HCT116 (cell line): ENCODE data around the gene NHLH1. TPM values are rescaled to one million over a fixed set of nuclear protein-coding genes. Genes with fewer than 3 reads are reported as not detected.

Source experiments
- ATAC-seq: fragments of 200-7000 bp; cut with Tn5 transposase; 2 replicates; pipeline ENCODE4 v1.9.1; 2020; ENCODE audit warnings: mild to moderate bottlenecking, moderate library complexity
- BruUV-seq: library from RNA; stranded (reverse); fragments of 400-500 nt; replicated peaks from 2 replicates; lab custom pipeline; 2021; lab: Mats Ljungman, UMichigan
- CTCF ChIA-PET: fragments of 300-600 bp; sonication (Branson Sonifier 250); formaldehyde crosslinking; loops from one replicate; lab custom pipeline; 2021; ENCODE audit warnings: antibody characterized with exemption; lab: Charles Lee
- POLR2A ChIA-PET: fragments of 300-600, 350-600 bp; sonication (Branson Sonifier 250); formaldehyde crosslinking; loops from one replicate; lab custom pipeline; 2021; ENCODE audit warnings: antibody characterized with exemption; lab: Charles Lee
- RAD21 ChIA-PET, 2 experiments: fragments of 300-600 bp; sonication (Branson Sonifier 250); formaldehyde crosslinking; loops; one replicate each; lab custom pipeline; 2023; ENCODE audit warnings: low total read pairs in 2 of 2; ENCODE audit not compliant: uncharacterized antibody in 2 of 2, unreplicated experiment in 2 of 2, low non-redundant PET in 1 of 2; lab: Charles Lee
- DNase-seq: peaks from one replicate; pipeline ENCODE4 v3.0.0-alpha.2; 2010; ENCODE audit warnings: low read depth, low spot score
- H2AFZ ChIP-seq: fragments of 200-600 bp; shearing (Covaris generic), sonication (generic); 2 replicates; pipeline ENCODE4 v1.6.1; 2017; ENCODE audit warnings: low read depth, mixed run types, mixed read lengths, antibody characterized with exemption, low read length; ENCODE audit not compliant: poor library complexity, severe bottlenecking
- H3K27ac ChIP-seq: 2 replicates; pipeline ENCODE4 v1.5.1; 2012; ENCODE audit warnings: low read depth, low read length
- H3K27me3 ChIP-seq: fragments of 200-600 bp; sonication (generic); 2 replicates; pipeline ENCODE4 v1.6.1; 2016; ENCODE audit warnings: mixed run types, low read length, mixed read lengths; ENCODE audit not compliant: insufficient read depth
- H3K36me3 ChIP-seq, 2 experiments: fragments of 200-500 bp in 1 of 2; fragments of 200-600 bp in 1 of 2; sonication (Bioruptor generic) in 1 of 2; sonication (generic) in 1 of 2; 2 replicates each; pipeline versions ENCODE4 v1.5.1 to v1.6.1; 2014 to 2016; ENCODE audit warnings: low read length in 2 of 2, inconsistent platforms in 1 of 2, mixed read lengths in 1 of 2, mixed run types in 1 of 2; ENCODE audit not compliant: insufficient read depth in 2 of 2, control insufficient read depth in 1 of 2
- H3K4me1 ChIP-seq, 2 experiments: fragments of 200-600 bp in 1 of 2; sonication (generic) in 1 of 2; 2 replicates each; pipeline versions ENCODE4 v1.5.1 to v1.6.1; 2012 to 2017; ENCODE audit warnings: low read length in 2 of 2, inconsistent platforms in 1 of 2, mild to moderate bottlenecking in 1 of 2, mixed read lengths in 1 of 2, mixed run types in 1 of 2, moderate library complexity in 1 of 2; ENCODE audit not compliant: insufficient read depth in 2 of 2, control insufficient read depth in 1 of 2
- H3K4me2 ChIP-seq: fragments of 200-600 bp; sonication (generic); 2 replicates; pipeline ENCODE4 v1.6.1; 2017; ENCODE audit warnings: mixed run types, low read length, mixed read lengths
- H3K4me3 ChIP-seq, 2 experiments: fragments of 200-600 bp in 1 of 2; sonication (generic) in 1 of 2; replicated peaks in 1 of 2; 2 replicates each; pipeline ENCODE4 v1.5.1; 2011 to 2016; ENCODE audit warnings: low read length in 2 of 2, control low read depth in 1 of 2, low read depth in 1 of 2, mild to moderate bottlenecking in 1 of 2, mixed read lengths in 1 of 2, mixed run types in 1 of 2
- H3K79me2 ChIP-seq: fragments of 200-600 bp; sonication (generic); 2 replicates; pipeline ENCODE4 v1.6.1; 2017; ENCODE audit warnings: mild to moderate bottlenecking, mixed run types, low read length, moderate library complexity, mixed read lengths; ENCODE audit not compliant: insufficient read depth
- H3K9ac ChIP-seq: fragments of 200-600 bp; sonication (generic); 2 replicates; pipeline ENCODE4 v1.6.1; 2016; ENCODE audit warnings: low read length, mixed read lengths
- H3K9me2 ChIP-seq: fragments of 200-600 bp; sonication (generic), shearing (Covaris generic); 2 replicates; pipeline ENCODE4 v1.6.1; 2017; ENCODE audit warnings: mixed run types, mild to moderate bottlenecking, moderate library complexity; ENCODE audit not compliant: insufficient read depth
- H3K9me3 ChIP-seq, 2 experiments: fragments of 200-500 bp in 1 of 2; fragments of 200-600 bp in 1 of 2; sonication (Bioruptor generic) in 1 of 2; sonication (generic) in 1 of 2; 2 replicates each; pipeline ENCODE4 v1.6.1; 2014 to 2017; ENCODE audit warnings: low read length in 2 of 2, mixed read lengths in 2 of 2, inconsistent platforms in 1 of 2, low read depth in 1 of 2, mild to moderate bottlenecking in 1 of 2, mixed run types in 1 of 2, moderate library complexity in 1 of 2; ENCODE audit not compliant: control insufficient read depth in 1 of 2, insufficient read depth in 1 of 2
- H4K20me1 ChIP-seq: fragments of 200-600 bp; sonication (generic), shearing (Covaris generic); 2 replicates; pipeline ENCODE4 v1.6.1; 2017; ENCODE audit warnings: mixed run types, mild to moderate bottlenecking, moderate library complexity; ENCODE audit not compliant: insufficient read depth
- CBX3 ChIP-seq: IDR thresholded peaks from 2 replicates; pipeline ENCODE4 v1.6.1; 2012; ENCODE audit warnings: low read depth
- CEBPB ChIP-seq: IDR thresholded peaks from 2 replicates; pipeline ENCODE4 v1.6.1; 2012; ENCODE audit warnings: low read depth
- EGR1 ChIP-seq: IDR thresholded peaks from 2 replicates; pipeline ENCODE4 v1.6.1; 2012; ENCODE audit warnings: low read depth
- ELF1 ChIP-seq: IDR thresholded peaks from 2 replicates; pipeline ENCODE4 v1.6.1; 2012; ENCODE audit warnings: low read depth, borderline replicate concordance
- POLR2AphosphoS5 ChIP-seq: IDR thresholded peaks from 2 replicates; pipeline ENCODE4 v1.6.1; 2011; ENCODE audit warnings: mild to moderate bottlenecking, low read depth, low read length, moderate library complexity
- RAD21 ChIP-seq: IDR thresholded peaks from 2 replicates; pipeline ENCODE4 v1.6.1; 2012; ENCODE audit warnings: low read depth, mild to moderate bottlenecking
- SRF ChIP-seq: IDR thresholded peaks from 2 replicates; pipeline ENCODE4 v1.6.1; 2012; ENCODE audit warnings: low read depth
- YY1 ChIP-seq: IDR thresholded peaks from 2 replicates; pipeline ENCODE4 v1.6.1; 2011; ENCODE audit warnings: low read length, low read depth, moderate library complexity, mild to moderate bottlenecking; ENCODE audit not compliant: insufficient replicate concordance; ENCODE audit errors: extremely low read depth
- ZNF274 ChIP-seq: fragments of 200-500 bp; sonication (Bioruptor generic); IDR thresholded peaks from 2 replicates; pipeline ENCODE4 v1.6.1; 2014; ENCODE audit warnings: mild to moderate bottlenecking, low read depth, low read length, inconsistent platforms
- intact Hi-C: fragments of 100-400 bp; cut with micrococcal nuclease; formaldehyde crosslinking; loops from 2 replicates; pipeline ENCODE4 v1.10.0; 2022
- total RNA-seq: library from RNA; stranded (reverse); gene quantifications from one replicate; pipeline ENCODE4 v1.2.1, GENCODE V29; 2021; ENCODE audit not compliant: unreplicated experiment
- TF ChIP-seq, protein P1 (sequence below): IDR thresholded peaks from 2 replicates; pipeline ENCODE4 v1.6.1; 2012; ENCODE audit warnings: low read depth
- TF ChIP-seq, protein P2 (sequence below), 3 experiments: fragments of 200-600 bp in 1 of 3; sonication (generic) in 1 of 3; IDR thresholded peaks in 2 of 3; conservative IDR thresholded peaks in 1 of 3; 2 replicates each; pipeline ENCODE4 v1.5.1; 2012 to 2017; ENCODE audit warnings: low read depth in 2 of 3, low read length in 2 of 3, antibody characterized with exemption in 1 of 3, borderline replicate concordance in 1 of 3, control low read depth in 1 of 3, mild to moderate bottlenecking in 1 of 3, mixed read lengths in 1 of 3, mixed run types in 1 of 3, moderate library complexity in 1 of 3; ENCODE audit not compliant: insufficient read depth in 1 of 3
- TF ChIP-seq, protein P3 (sequence below): IDR thresholded peaks from 2 replicates; pipeline ENCODE4 v1.6.1; 2011; ENCODE audit warnings: mild to moderate bottlenecking, low read length, moderate library complexity; ENCODE audit not compliant: insufficient replicate concordance; ENCODE audit errors: extremely low read depth

NHLH1 gene
- total RNA-seq, 1 experiment from 2014 or later: 0.12 TPM

DNA sequence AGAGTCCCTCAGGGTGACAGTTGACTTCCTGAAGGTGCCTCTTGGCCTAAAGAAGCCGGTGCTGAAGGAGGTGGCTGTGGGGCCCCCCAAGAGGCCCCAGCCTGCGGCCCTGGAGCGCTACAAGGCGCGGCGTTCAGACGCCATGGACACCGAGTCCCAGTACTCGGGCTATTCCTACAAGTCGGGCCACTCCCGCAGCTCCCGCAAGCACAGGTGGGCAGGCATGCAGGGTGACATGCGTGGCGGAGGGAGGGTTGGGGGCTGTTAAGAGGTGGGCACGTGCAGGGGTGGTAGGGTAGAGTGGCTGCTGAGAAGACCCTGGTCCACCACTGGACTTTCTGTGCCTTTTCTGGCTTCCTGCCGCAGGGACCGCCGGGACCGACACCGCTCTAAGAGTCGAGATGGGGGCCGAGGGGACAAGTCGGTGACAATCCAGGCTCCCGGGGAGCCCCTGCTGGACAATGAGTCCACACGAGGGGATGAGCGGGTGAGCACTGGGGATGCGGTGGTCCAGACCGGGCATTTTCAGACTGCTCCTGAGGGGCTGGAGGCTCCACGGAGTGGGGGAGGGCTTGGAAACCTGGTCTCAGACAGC is 48.9 kb downstream of the NHLH1 start:
- ChIA-PET RAD21 (interaction anchor here (1.0 to 1.2 kb wide), 3 partner anchors 39 to 62 kb away, joined by 3 to 4 read pairs (median 4); no protein-coding TSS in a partner anchor), POLR2A (no interaction called here), CTCF (interaction anchor here (0.7 to 2.8 kb wide), 13 partner anchors 8 to 314 kb away, joined by 3 to 21 read pairs (median 6); no protein-coding TSS in a partner anchor)
- no peaks in the 10 kb centered on the region for H3K9me3 ChIP-seq
- no peak for DNase-seq
- H2AFZ ChIP-seq: no peak overlapping the region
- H3K79me2 ChIP-seq: no peaks in the 10 kb centered on the region
- intact Hi-C loops: loop anchor here (1.0 to 2.0 kb wide), 4 partner anchors 39 to 314 kb away; no protein-coding TSS in a partner anchor
- TF ChIP-seq ELF1 (no peak), YY1 (no peak), ZNF274 (no peak), EGR1 (no peak), CEBPB (no peak), RAD21 (no peak), CBX3 (no peak), POLR2AphosphoS5 (no peak), SRF (no peak)
- TF ChIP-seq, protein P1, sequence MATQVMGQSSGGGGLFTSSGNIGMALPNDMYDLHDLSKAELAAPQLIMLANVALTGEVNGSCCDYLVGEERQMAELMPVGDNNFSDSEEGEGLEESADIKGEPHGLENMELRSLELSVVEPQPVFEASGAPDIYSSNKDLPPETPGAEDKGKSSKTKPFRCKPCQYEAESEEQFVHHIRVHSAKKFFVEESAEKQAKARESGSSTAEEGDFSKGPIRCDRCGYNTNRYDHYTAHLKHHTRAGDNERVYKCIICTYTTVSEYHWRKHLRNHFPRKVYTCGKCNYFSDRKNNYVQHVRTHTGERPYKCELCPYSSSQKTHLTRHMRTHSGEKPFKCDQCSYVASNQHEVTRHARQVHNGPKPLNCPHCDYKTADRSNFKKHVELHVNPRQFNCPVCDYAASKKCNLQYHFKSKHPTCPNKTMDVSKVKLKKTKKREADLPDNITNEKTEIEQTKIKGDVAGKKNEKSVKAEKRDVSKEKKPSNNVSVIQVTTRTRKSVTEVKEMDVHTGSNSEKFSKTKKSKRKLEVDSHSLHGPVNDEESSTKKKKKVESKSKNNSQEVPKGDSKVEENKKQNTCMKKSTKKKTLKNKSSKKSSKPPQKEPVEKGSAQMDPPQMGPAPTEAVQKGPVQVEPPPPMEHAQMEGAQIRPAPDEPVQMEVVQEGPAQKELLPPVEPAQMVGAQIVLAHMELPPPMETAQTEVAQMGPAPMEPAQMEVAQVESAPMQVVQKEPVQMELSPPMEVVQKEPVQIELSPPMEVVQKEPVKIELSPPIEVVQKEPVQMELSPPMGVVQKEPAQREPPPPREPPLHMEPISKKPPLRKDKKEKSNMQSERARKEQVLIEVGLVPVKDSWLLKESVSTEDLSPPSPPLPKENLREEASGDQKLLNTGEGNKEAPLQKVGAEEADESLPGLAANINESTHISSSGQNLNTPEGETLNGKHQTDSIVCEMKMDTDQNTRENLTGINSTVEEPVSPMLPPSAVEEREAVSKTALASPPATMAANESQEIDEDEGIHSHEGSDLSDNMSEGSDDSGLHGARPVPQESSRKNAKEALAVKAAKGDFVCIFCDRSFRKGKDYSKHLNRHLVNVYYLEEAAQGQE: no peak
- TF ChIP-seq, protein P2, sequence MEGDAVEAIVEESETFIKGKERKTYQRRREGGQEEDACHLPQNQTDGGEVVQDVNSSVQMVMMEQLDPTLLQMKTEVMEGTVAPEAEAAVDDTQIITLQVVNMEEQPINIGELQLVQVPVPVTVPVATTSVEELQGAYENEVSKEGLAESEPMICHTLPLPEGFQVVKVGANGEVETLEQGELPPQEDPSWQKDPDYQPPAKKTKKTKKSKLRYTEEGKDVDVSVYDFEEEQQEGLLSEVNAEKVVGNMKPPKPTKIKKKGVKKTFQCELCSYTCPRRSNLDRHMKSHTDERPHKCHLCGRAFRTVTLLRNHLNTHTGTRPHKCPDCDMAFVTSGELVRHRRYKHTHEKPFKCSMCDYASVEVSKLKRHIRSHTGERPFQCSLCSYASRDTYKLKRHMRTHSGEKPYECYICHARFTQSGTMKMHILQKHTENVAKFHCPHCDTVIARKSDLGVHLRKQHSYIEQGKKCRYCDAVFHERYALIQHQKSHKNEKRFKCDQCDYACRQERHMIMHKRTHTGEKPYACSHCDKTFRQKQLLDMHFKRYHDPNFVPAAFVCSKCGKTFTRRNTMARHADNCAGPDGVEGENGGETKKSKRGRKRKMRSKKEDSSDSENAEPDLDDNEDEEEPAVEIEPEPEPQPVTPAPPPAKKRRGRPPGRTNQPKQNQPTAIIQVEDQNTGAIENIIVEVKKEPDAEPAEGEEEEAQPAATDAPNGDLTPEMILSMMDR (IDR thresholded peaks at IDR 0.05 in 2 of 3, conservative IDR thresholded peaks at IDR 0.05 in 1 of 3; ENCODE audit: borderline replicate concordance in 1 of 3, insufficient read depth in 1 of 3, low read depth in 2 of 3, low read length in 2 of 3): no peak
- TF ChIP-seq, protein P3, sequence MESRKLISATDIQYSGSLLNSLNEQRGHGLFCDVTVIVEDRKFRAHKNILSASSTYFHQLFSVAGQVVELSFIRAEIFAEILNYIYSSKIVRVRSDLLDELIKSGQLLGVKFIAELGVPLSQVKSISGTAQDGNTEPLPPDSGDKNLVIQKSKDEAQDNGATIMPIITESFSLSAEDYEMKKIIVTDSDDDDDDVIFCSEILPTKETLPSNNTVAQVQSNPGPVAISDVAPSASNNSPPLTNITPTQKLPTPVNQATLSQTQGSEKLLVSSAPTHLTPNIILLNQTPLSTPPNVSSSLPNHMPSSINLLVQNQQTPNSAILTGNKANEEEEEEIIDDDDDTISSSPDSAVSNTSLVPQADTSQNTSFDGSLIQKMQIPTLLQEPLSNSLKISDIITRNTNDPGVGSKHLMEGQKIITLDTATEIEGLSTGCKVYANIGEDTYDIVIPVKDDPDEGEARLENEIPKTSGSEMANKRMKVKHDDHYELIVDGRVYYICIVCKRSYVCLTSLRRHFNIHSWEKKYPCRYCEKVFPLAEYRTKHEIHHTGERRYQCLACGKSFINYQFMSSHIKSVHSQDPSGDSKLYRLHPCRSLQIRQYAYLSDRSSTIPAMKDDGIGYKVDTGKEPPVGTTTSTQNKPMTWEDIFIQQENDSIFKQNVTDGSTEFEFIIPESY: no peak
- BruUV-seq: no TSS peak
- H3K27ac ChIP-seq: no peak overlapping the region
- no peaks in the 10 kb centered on the region for H3K27me3 ChIP-seq
- H4K20me1 ChIP-seq: no peaks in the 10 kb centered on the region
- no peaks in the 10 kb centered on the region for H3K4me1 ChIP-seq
- H3K9ac ChIP-seq: no peak overlapping the region
- no peak; the same call in 1 of the 2 replicates for ATAC-seq
- no peak overlapping the region for H3K4me3 ChIP-seq
- no peak overlapping the region for H3K4me2 ChIP-seq
- H3K9me2 ChIP-seq: no peaks in the 10 kb centered on the region
- no peaks in the 10 kb centered on the region for H3K36me3 ChIP-seq
